GM12878 (cell line): ENCODE data around the gene NUP35. TPM values are rescaled to one million over a fixed set of nuclear protein-coding genes. Genes with fewer than 3 reads are reported as not detected.
A peak's percentile ranks its signal among the peaks of the same experiment; 100 is the strongest.

Experiments used
- BCL11A ChIP-seq: IDR thresholded peaks from 2 replicates; pipeline ENCODE4 v1.6.1; 2011; ENCODE audit warnings: low read depth, low read length
- BHLHE40 ChIP-seq, 2 experiments: fragments of 450-650 bp in 1 of 2; IDR thresholded peaks; 2 replicates each; pipeline ENCODE4 v1.6.1; 2011 to 2017; ENCODE audit warnings: low read depth in 2 of 2, borderline replicate concordance in 1 of 2, improper control_type of control experiment in 1 of 2, low read length in 1 of 2, mild to moderate bottlenecking in 1 of 2
- BMI1 ChIP-seq: fragments of 450-650 bp; IDR thresholded peaks from 2 replicates; pipeline ENCODE4 v1.6.1; 2016; ENCODE audit warnings: mild to moderate bottlenecking, moderate library complexity, borderline replicate concordance
- CEBPB ChIP-seq, 2 experiments: fragments of 150-350 bp in 1 of 2; IDR thresholded peaks; 2 replicates each; pipeline ENCODE4 v1.6.1; 2012 to 2014; ENCODE audit warnings: low read depth in 2 of 2, low read length in 2 of 2, borderline replicate concordance in 1 of 2, inconsistent platforms in 1 of 2
- CREB1 ChIP-seq: IDR thresholded peaks from 2 replicates; pipeline ENCODE4 v1.6.1; 2012; ENCODE audit warnings: low read depth, mild to moderate bottlenecking, inconsistent platforms
- EED ChIP-seq: sonication (generic); IDR thresholded peaks from 2 replicates; pipeline ENCODE4 v1.6.1; 2016; ENCODE audit warnings: antibody characterized with exemption, low read depth
- GATAD2B ChIP-seq: fragments of 450-650 bp; conservative IDR thresholded peaks from 2 replicates; pipeline ENCODE4 v1.6.1; 2017; ENCODE audit warnings: low read depth, mild to moderate bottlenecking, moderate library complexity
- LARP7 ChIP-seq: fragments of 450-650 bp; IDR thresholded peaks from 2 replicates; pipeline ENCODE4 v1.6.1; 2017; ENCODE audit warnings: mild to moderate bottlenecking
- MLLT1 ChIP-seq: fragments of 450-650 bp; IDR thresholded peaks from 2 replicates; pipeline ENCODE4 v1.6.1; 2016; ENCODE audit warnings: mild to moderate bottlenecking
- NFXL1 ChIP-seq: fragments of 450-650 bp; IDR thresholded peaks from 2 replicates; pipeline ENCODE4 v1.6.1; 2017; ENCODE audit warnings: antibody characterized with exemption, mild to moderate bottlenecking, borderline replicate concordance
- NRF1 ChIP-seq: conservative IDR thresholded peaks from 2 replicates; pipeline ENCODE4 v1.6.1; 2011; ENCODE audit warnings: mild to moderate bottlenecking, low read depth, low read length, improper control_type of control experiment
- PRDM15 ChIP-seq: fragments of 450-650 bp; formaldehyde crosslinking; IDR thresholded peaks from 2 replicates; pipeline ENCODE4 v1.4.0; 2020; ENCODE audit warnings: mild to moderate bottlenecking, moderate library complexity
- ZBED1 ChIP-seq: IDR thresholded peaks from 2 replicates; pipeline ENCODE4 v1.6.1; 2016; ENCODE audit warnings: borderline replicate concordance
- ZBTB40 ChIP-seq: fragments of 450-650 bp; IDR thresholded peaks from 2 replicates; pipeline ENCODE4 v1.6.1; 2016; ENCODE audit warnings: mild to moderate bottlenecking, moderate library complexity, borderline replicate concordance
- ZNF592 ChIP-seq: fragments of 450-650 bp; IDR thresholded peaks from 2 replicates; pipeline ENCODE4 v1.6.1; 2017; ENCODE audit warnings: mild to moderate bottlenecking, moderate library complexity
- ZSCAN29 ChIP-seq: fragments of 450-650 bp; IDR thresholded peaks from 2 replicates; pipeline ENCODE4 v1.6.1; 2017; ENCODE audit warnings: mild to moderate bottlenecking, moderate library complexity
- polyA plus RNA-seq, 11 experiments: library from polyadenylated mRNA; depleted of rRNA in 4 of 11; unstranded in 6 of 11; stranded (reverse) in 5 of 11; fragments of >200 nt; fragmentation: Nextera tagmentation in 4 of 11; fragmentation: Illumina TruSeq in 1 of 11; extraction: Ambion mirVana in 4 of 11; extraction: Trizol in 1 of 11; gene quantifications; 1 replicate in 1 of 11; 2 replicates in 10 of 11; pipeline versions ENCODE4 v1.2.1 to v1.2.3, GENCODE V29; 2011 to 2016; ENCODE audit warnings: inconsistent platforms in 2 of 11, missing spikeins in 2 of 11, low read depth in 1 of 11
- total RNA-seq, 4 experiments: library from RNA; depleted of rRNA in 3 of 4; stranded (reverse); fragments of >200 nt in 3 of 4; fragmentation: Illumina TruSeq in 1 of 4; extraction: Trizol in 1 of 4; gene quantifications; 2 replicates each; pipeline versions ENCODE4 v1.2.1 to v1.2.3, GENCODE V29; 2013 to 2021

Gene NUP35
- total and polyA plus RNA-seq, 10 of the 15 experiments (the other 5 are each of a cell fraction or from before 2014, with no cell fraction given) = 21.4 to 57.3 (median 30.7) TPM

DNA sequence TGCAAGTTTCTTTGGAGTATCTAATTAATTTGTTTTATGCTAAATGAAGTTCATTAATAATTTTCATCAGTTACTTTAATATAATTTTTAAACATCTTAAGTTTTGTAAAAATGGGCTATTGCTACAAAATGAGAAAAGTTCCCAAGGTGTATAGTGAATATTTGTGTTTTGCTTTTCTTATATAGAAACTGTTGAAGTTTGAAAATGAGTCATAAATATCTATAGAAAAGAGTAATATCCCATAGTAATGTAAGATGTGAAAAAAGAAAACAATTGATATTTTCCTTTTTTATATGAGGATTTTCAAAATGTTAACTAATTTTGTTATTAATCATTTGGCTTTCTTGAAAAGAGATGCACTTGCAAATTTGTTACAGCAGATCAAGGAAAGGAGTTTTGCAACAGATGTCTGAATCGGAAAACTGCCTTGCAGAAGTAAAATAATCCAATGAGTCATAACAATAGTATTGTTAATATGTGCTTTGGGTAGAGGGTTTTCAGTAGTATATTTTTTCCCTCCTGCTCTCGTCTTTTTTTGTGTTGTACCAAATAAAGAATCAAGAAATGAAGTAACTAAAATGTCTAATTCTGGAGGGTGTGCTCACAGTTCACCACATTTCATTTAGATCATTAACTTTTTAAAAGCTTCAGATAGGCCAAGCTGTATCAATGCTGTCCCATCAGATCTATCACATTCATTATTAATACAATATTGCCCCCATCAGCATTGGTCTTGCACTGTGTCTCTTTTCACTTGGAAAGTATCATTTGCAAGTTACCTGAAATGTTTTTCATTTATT, 30.2 kb upstream of the NUP35 start (continued):
- TF ChIP-seq ZSCAN29 (no peak), GATAD2B (no peak), PRDM15 (no peak), CEBPB (IDR thresholded peaks at IDR 0.05; ENCODE audit: borderline replicate concordance in 1 of 2, low read depth in 2 of 2, low read length in 2 of 2) (no peak), BMI1 (0 out of 2 replicates have a peak, but pooled peaks have one; percentile 19), EED (no peak), ZNF592 (no peak), NFXL1 (no peak), BCL11A (peak; percentile 19; the same call in 1 of the 2 replicates), LARP7 (no peak), NRF1 (no peak), MLLT1 (no peak), ZBED1 (no peak), CREB1 (no peak), BHLHE40 (IDR thresholded peaks at IDR 0.05; ENCODE audit: borderline replicate concordance in 1 of 2, low read depth in 2 of 2, low read length in 1 of 2) (no peak), ZBTB40 (no peak)
